ENCODE data around the gene PTPRR. TPM values are rescaled to one million over a fixed set of nuclear protein-coding genes. Genes with fewer than 3 reads are reported as not detected.
A peak's percentile ranks its signal among the peaks of the same experiment; 100 is the strongest.
"Not testable (repeated sequence)": the region's sequence is repeated elsewhere in the genome, so short reads cannot be mapped to it uniquely, and the experiment has no call there.

Gene PTPRR
- polyA plus RNA-seq, 1 donor: 0.60 TPM

DNA sequence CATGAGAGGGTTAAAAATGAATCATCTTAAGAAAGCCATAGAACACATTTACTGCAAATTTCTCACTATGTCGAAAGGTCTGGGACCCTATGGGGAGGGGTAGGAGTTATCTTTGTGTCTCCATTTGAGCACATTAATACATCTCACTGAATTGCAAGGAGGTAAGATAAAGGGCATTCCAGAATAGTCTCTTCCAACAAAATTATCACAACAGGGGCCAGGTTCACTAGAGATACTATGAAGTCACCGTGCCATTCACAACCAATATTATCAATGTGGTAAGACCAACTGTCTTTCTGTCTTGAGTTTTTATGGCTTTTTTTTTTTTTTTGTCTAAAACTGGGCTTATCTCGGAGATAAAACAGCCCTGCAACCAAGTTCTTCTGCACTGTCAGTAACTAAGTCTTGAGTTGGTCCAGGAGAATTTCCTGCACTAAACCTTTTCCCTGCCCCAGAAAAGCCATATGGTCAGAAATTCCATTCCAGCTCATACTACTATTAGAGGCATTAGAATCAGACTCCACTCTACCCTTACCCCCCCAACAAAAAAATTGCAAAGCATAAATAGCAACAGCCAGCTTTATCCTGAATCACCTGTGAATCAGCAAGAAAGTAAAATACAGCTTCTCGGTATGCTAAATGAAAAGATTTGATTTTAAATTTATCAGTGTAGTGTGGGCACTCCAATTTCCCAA is 79.7 kb downstream of the PTPRR start:
- DNase-seq: no peak

DNA sequence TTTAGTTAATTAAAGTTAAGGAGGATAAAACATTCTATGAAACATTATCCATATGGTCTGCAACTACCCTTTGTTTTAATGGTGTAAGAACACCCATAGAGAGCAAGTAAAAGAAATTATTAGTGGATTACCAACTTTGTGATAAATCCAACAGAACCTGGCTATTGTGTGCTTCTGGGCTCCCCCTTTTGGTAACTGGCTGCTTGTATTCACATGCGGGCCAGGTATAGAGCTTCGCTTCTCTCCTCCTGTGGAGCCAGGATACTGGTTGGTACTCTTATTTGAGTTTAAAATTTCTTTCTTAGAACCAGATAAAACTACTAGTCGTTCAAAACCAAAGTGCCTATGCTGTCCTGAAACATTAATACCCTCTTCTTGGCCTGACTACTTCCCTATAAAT is 81.0 kb downstream of the PTPRR start:
- no peak for DNase-seq

DNA sequence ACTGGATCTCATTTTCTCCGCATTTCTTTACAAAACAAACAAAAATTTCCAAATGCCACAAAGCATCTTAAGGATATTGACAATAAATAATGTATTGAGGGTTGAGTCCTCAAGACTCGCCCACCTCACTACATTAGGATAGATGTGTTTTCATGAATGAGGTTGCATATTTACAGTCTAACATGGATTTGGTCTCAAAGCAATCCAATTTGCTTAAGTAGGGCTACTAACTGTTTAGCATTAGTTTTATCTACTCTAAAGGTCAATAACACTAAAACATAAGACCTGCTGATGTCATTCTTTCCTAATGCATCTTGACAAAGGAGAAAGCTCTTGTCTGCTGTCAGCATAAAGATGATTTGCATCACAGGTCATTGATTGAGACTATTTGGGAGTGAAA is 82.4 kb downstream of the PTPRR start:
- no peak for DNase-seq

DNA sequence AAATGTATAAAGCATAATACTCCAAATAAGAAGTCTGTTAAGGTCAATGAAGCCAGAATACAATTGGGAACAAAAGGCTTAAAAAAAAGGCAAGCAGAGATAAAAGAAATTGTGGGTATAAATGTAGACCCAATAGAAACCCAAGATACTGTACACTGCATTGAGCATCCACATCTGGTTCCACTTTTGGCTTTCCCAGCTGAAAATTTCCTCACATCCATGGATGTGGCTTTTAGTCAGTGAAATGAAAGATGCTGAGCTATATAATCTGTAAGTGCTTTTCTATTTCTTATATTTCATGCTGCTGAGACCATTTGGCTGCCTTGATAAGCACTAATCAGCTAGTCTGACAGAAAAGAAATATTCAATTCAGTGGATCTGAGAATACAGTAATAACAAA is 83.5 kb downstream of the PTPRR start:
- no peak for DNase-seq

DNA sequence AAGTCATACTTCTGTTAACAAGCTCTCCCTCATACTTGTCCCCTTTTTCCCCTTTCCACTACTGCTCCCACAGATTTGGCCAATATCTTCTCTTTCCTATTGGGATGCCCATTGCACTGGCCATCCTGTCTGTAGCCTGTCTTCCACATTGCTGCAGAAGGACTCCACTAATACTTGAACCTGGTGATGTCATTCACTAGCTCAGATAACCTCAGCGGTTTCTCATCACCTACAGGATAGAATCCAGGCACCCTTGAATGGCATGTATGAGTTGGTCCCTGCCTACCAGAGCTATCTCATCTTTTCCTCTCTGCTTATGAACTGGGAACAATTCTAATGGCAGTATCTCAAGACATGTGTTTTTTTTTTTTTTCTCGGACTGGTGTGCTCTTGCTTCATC is 84.6 kb downstream of the PTPRR start:
- DNase-seq: no peak

DNA sequence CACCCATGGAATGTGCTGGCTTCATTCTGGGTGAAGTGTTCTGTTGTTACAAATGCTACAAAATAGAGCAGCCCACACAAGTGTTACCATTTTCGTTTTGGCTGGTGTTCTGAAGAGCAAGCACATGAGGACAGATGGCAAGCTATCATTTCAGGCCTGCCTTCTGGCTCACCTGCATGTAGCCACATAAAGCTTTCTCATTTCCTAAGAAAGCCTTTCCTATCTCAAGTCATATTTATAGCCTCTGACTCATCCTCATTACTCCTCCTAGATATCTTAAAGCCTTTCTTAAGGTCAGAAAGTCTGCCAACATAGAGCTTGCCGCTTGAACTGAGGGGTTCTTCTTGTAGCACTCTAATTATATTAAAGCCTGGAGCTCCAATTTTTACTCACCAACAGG is 89.0 kb downstream of the PTPRR start:
- no peak for DNase-seq

DNA sequence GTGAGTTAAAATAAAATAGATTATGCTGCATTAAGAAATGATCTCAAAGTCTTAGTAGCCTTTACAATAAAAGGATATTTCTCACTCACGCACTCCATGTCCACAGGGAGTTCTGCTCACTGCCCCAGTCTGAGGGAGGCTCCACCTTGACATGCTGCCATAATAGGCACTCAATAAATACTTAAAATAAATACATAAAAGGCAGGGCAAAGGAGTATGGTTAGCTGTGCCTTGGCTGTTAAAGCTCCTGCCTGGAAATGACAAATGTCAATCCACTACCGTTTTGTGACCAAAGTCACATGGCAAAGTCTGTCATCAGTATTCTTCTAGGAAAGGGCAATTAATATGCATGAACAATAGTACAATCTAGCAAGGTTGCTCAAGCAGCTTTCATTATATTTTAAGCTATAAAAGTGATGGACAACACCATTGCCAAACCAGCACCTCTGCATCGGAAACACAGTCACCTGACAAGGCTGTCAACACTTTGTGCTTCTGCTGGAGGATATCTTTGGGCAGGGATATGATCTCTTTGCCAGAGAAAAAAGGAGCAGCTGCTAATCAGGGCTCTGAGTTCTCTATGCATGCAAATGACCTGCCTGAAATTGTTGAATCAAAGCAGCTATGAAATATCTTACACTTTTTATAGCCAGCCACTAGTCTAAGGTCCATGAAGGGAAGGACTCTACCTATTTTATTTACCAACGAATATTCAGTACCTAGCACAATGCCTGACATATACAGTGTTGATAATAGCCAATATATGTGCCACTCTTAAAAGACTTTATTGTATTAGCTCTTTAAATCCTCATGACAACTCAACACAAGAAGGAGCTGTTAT is 90.1 kb downstream of the PTPRR start:
- DNase-seq: no peak

DNA sequence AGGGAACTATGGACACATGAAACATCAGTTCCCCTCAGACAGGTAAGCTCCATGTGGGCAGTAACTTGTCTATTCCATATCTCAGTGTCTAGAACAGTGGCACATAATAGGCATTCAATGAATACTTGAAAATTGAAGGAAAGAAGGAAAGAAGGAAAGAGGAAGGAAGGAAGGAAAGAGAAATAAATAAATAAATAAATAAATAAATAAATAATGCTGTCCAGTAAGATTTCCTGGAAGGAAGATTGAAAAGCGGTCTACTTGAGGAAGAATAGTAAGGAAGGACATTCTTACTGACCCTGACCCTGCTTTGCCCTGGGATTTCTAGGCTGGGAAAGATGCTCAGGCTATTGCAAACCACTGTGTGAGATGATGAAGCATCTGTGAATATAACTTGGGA is 91.5 kb downstream of the PTPRR start:
- DNase-seq: no peak

DNA sequence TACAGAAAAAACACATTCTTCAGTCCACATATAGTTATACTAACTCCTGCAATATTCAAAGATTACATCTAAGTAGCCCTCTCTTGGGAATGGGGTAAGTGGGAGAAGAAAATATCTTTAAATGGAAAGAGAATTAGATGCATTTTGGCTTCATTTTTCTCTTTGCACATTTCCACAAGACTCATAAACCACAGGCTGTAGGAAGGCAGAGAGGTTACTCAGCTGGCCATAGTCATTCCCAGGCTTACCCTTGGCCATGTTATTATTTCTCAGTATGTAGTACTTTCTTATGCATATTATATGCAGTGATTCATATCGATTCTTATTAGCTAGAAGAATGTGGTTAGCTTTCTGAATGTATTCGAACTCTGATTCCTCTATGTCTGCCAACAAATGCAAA is 92.2 kb downstream of the PTPRR start:
- DNase-seq: no peak

DNA sequence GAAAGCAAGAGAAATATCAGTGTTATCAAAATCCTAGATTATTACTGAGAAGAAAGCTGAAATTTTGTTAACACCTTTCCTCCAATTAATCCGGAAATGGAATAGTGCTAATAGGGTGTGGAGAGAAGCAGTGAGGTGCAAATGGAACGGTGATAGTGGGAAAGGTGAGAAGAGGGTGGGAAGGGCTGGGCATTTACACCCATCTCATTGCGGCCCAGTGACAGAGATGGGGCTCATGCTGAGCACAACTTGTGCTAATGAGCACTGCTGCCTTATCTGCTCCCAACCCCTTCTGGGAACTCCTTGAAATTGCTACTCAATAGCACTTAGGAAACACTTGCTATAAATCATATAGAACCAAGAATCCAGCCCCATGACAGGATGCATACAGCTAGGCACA is 94.4 kb downstream of the PTPRR start:
- no peak for DNase-seq

DNA sequence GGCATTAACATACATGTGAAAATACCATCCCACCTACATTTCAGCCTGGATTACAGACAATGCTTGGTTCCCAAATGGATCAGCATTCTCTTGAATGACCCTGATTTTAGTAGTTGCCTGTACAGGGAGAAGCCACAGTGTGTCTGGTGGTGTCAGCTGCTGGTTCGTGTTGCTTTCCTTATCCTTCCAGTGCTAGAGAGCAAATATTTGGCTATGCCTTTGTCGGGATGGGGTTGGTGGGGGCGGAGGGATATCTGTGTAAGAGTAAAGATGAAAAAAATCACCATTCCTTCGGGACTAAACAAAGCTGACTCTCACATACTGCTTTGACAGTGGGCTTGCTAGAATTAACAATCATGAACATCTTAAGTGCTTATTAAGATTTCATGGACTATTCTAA is 96.0 kb downstream of the PTPRR start:
- no peak for DNase-seq

DNA sequence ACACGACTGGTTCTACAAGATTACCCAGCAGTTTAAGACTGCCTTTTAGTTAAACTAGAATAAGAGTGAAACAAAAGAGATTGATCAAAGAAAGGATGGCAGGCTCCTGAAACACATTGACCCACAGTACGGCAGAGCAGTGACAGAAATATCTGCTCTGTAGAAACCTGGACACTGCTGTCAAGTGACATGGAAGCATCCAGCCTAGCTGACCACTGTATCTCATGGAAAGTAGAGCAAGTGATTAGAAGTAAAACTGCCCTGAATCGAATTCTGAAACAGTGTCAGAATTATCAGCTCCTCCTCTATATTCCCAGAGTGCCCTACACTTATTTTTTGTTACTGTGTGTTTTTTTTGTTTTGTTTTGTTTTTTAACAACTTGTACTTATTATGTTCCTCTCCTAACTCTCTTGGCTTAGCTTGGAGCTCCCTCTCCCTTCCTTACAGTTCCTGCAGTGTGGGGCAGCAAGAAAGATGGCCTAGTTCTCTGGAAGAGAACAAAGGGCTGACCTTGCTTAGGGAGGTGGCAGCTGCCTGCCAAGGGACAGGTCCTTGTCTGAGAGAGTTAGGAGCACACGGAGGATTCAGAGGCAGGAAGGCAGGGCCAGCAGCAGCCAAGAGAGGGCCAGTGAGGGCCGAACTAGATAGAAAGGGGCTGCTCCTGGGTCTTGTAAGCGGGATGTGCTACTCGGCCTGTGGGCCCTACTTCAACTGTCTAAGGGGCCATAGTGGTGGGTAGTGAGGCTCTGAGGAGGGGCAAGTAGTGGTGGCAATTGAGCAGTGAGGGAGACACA is 97.2 kb downstream of the PTPRR start:
- DNase-seq: no peak

DNA sequence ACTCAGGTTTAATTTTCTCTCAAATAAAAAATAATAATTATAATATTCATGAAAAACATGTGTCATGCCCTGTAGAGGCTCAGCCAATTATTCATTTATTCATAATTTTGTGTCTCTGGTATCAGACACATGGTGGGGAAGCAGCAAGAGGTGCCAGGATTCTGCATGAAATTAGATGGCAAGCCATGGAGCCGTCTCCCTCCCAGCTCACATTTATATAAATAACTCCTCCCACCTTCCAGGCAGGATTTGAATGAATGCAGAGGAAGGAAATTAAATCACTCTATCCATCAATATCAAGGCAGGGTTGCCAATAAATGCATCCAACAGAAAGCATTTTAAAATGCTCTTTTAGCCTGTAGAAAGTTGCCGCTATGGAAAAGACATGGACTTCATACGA is 98.1 kb downstream of the PTPRR start:
- no peak for DNase-seq

DNA sequence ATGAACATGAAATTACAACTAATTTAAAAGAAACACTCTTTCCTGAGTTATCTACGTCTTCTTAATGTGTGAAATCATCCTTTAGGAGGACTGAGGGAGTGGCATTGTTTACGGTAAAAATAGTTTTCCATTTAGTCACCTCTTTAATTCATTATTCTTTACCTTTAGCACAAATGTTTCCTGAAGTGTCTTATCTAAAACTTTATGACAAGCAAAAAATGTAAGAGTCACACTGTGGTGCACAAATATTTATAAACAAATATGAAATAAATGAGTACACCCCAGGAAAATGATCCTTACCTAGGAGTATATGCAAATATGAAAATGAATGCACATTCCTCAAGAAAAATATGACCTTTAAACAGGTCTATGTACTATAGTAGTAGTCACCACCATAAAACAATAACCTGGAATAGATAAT is 104.6 kb downstream of the PTPRR start:
- no peak for DNase-seq

DNA sequence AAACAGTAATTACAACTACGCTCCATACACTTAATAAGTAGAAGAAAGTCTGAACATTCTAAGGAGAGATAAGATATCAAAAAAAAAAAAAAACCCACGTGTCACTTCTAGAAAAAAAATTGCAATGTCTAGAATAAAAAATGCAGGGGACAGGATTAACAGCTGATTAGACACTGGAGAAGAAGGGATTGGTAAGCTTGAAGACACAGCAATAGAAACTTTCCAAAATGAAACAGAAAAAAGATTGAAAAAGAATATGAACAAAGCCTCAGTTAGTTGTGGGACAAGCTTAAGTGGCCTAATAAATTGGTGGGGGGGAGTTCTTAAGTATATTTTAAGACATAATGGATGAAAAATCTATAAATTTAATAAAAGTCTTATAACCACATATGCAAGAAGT is 105.5 kb downstream of the PTPRR start:
- DNase-seq: no peak

DNA sequence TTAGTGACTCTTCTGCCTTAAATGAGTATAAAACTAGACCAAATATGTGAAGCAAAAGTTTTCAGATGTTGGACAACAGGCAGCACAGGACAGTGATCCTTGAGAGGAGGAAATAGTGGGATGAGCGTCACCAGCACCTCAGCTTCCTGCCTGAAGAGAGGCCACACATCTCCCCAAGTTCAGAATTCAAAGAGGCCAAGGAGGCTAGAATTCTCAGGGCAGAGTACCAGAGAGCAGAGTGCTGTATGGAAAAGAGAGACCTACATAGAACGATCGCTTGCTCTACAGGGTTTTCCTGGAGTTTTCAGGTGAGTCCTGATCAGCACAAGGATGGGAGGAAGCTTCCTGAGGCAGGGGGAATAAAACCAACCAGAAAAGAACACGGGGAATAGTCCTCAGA is 107.0 kb downstream of the PTPRR start:
- DNase-seq: no peak

DNA sequence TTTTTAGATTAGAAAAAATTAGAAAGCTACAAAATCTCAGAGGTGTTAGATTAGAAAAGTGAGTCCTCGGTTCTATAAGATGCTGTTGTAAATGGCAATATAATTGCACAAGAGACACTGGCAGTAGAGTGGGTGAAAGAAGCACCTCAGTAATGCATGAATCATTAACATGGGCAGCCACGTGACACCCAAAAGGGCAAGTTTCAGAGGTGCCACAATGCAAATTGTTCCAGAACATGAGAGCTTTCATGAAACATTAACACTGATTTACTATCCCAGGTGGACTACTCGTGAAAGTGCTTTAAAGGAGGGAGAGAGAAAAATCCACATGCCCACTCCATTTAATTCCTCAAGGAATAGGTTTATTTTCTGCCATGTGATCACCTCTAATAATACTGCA is 108.4 kb downstream of the PTPRR start:
- peak; percentile 40 for DNase-seq

DNA sequence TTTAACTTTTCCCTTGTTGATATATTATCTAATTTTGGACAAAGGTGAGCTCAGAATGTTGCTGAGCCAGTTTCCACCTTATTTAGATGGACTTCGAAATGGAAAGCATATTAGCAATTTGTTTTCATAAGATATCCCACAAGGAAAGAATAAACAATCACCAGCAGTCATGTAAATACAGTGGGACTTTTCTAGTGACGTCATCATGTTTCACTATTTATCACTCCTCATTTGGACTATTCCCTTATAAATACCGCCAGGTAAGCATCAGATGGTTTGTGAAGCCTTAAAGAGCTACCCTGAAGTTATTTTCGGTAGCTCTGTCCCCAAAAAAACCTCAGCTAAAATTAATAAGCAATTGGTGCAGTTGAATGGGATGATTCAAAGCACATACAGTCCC is 110.7 kb downstream of the PTPRR start:
- DNase-seq: no peak

DNA sequence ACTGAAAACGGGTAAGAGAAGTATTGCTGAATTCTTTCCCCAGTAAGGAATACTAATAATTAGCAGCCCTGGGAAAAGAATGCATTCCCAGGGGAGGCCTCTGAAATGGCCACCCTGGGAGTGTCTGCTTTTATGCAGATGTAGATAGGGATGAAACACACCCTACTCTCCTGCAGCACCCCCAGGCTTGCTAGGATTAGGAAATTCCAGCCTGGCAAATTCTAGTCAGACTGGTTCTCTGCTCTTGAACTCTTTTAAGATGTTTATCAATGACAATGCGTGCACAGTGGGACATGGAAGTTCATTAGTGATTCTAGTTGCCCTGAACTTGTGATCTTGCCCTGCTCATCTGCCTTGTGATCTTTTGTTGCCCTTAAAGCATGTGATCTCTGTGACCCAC is 112.5 kb downstream of the PTPRR start:
- not testable (repeated sequence) for DNase-seq

DNA sequence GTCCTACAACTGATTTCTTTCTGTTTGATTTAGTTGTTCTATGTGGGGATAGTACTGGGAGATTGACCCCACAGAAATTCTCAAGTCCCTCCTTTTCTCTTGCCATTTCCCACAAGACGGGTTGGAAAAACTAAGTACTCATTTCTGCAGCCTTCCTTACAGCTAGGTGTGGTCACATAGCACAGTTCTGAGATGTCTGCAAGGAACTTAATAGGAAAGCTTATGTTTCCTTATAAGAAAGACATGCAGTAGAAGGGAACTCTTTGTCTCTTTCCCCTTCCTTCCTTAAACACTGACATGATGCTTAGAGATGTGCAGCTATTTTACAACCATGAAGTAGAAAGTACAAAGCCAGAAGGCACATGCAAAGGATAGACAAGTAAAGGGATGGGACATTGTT is 113.7 kb downstream of the PTPRR start:
- no peak for DNase-seq

DNA sequence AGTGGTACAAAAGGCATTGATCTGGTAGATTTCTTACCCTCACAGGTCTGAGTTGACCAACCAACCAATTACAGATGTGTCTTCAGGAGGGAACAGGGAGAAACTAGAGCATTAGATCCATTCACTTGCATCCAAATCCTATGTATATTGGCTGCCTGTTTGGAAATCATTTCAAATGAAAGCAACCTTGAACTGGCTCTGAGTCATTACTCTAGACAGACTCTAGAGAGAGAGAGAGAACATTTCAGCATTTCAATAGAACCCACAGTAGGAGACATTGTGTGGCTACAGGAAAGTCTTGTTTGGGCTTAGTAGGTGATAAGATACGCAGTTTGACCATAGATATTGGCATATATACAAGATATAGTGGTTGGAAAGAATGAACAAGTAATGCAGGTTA is 114.5 kb downstream of the PTPRR start:
- no peak for DNase-seq

DNA sequence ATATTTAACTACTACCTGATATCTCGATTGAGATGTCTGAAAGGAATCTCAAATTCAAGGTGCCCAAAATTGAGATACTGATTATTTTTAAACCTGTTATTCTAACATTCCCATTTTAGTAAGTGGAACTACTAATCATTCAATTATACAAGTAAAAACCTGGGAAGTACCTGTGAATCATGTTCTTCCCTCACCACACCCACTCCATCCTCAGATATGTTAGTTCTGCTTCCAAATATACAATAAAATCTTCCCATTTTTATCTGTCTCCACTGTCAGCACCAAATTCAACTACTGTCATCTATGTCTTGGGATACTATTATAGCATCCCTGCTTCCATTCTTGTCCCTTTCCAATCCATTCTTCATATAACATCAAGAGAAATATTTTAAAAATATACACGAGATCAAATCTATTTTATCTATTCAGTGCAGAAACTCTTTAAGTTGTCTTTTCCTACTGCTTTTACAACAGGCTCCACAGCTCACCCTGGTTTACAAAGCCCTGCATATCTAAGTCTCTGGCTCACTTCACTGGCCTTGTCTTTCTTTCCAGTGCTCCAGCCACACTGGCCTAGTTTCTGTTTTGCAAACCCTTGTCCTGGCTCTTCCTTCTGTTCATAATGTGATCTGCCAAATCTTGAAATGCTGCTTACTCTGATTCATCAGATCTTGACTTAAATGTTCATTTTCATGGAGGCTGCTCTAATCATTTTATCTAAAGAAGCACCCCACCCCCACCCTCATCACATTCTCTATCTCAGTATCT is 122.3 kb downstream of the PTPRR start:
- no peak for DNase-seq

Measured in left kidney (tissue), 2 donors.